ENCODE data around the gene SLC13A2. TPM values are rescaled to one million over a fixed set of nuclear protein-coding genes. Genes with fewer than 3 reads are reported as not detected.
"Not testable (repeated sequence)": the region's sequence is repeated elsewhere in the genome, so short reads cannot be mapped to it uniquely, and the experiment has no call there.

The SLC13A2 gene
- total and polyA plus RNA-seq, 11 donors, result 0.03 TPM; not detected in 10

GRCh38 chr17:28460901-28461300, 12.5 kb upstream of the SLC13A2 start:
- Histone ChIP-seq H3K9me3 (no peaks in the 10 kb centered on the region), H3K36me3 (no peaks in the 10 kb centered on the region), H3K4me1 (no peaks in the 10 kb centered on the region), H3K27ac (no peak overlapping the region), H3K27me3 (peaks cover 0 to 25% (median 0%) of the 10 kb centered on the region in 9 donors), H3K4me3 (no peak overlapping the region)
- intact Hi-C loops (cut with DNase I), result no loop called here
- DNase-seq (no peak), ATAC-seq (no peak)
- WGBS, 4 donors, result 85 to 91% (median 87%) methylated on average over 7 to 10 of the region's 10 CpGs
- TF ChIP-seq CTCF (IDR thresholded peaks at IDR 0.05), result no peak
- no peak for TF ChIP-seq POLR2A (IDR thresholded peaks at IDR 0.05)

- intact Hi-C loops (cut with DNase I), result no loop called here
- H3K4me3 ChIP-seq, result no peak overlapping the region
- WGBS, 4 donors, result 45 to 58% (median 49%) methylated on average over 9 of the region's 9 CpGs
- DNase-seq (no peak), ATAC-seq (no peak)
- H3K4me1 ChIP-seq, result peaks cover 0 to 15% (median 0%) of the 10 kb centered on the region in 12 donors
- H3K9me3 ChIP-seq, result no peaks in the 10 kb centered on the region
- peaks cover 0 to 29% (median 0%) of the 10 kb centered on the region in 9 donors for H3K27me3 ChIP-seq
- no peak overlapping the region for H3K27ac ChIP-seq
- no peaks in the 10 kb centered on the region for H3K36me3 ChIP-seq
- TF ChIP-seq POLR2A (IDR thresholded peaks at IDR 0.05) (no peak), CTCF (IDR thresholded peaks at IDR 0.05) (no peak)
Measured at GRCh38 chr17:28466001-28466400, 7.4 kb upstream of the SLC13A2 start.

DNA sequence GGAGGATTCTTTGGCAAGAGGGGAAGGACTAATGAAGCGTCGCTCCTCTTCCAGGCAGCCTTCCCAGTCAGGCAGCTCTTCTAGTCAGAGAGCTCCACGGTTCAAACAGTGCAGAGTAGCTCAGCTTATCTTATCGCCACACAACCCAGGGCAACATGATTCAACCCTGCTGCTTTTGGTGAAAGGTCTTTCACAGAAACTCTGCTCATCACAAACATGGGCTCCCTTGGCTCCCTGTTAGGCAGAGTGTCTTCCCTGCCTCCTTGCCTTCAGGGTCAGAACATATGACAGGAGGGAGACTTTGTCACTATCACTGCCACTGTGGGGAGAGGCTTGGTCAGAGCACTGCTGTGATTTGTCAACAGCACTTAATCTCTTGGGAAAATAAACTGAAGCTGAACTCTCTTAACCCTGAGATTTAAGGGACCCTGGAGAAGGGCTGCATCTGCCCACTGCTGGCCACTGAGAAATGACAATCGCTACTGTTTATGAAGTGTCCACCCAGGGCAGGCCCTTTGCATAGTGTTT, 6.9 kb upstream of the SLC13A2 start:
- H3K36me3 ChIP-seq, result no peaks in the 10 kb centered on the region
- H3K27ac ChIP-seq, result no peak overlapping the region
- DNase-seq (no peak), ATAC-seq (no peak)
- peaks cover 0 to 29% (median 0%) of the 10 kb centered on the region in 9 donors for H3K27me3 ChIP-seq
- TF ChIP-seq CTCF (IDR thresholded peaks at IDR 0.05) (no peak), POLR2A (IDR thresholded peaks at IDR 0.05) (no peak)
- H3K9me3 ChIP-seq, result no peaks in the 10 kb centered on the region
- intact Hi-C loops (cut with DNase I), result no loop called here
- 8 to 22% (median 21%) methylated on average over 4 to 5 of the region's 5 CpGs for WGBS, 4 donors
- no peak overlapping the region for H3K4me3 ChIP-seq
- peaks cover 0 to 15% (median 0%) of the 10 kb centered on the region in 12 donors for H3K4me1 ChIP-seq

- no peaks in the 10 kb centered on the region for H3K9me3 ChIP-seq
- 65 to 86% (median 78%) methylated on average over 17 of the region's 17 CpGs for WGBS, 4 donors
- no peak overlapping the region for H3K4me3 ChIP-seq
- DNase-seq (no peak), ATAC-seq (no peak)
- peaks cover 0 to 24% (median 0%) of the 10 kb centered on the region in 9 donors for H3K27me3 ChIP-seq
- H3K4me1 ChIP-seq, result peaks cover 0 to 15% (median 0%) of the 10 kb centered on the region in 12 donors
- TF ChIP-seq POLR2A (IDR thresholded peaks at IDR 0.05), result no peak
- no peak for TF ChIP-seq CTCF (IDR thresholded peaks at IDR 0.05)
- H3K36me3 ChIP-seq, result no peaks in the 10 kb centered on the region
- no peak overlapping the region for H3K27ac ChIP-seq
- intact Hi-C loops (cut with DNase I), result no loop called here
Measured at GRCh38 chr17:28467456-28468025, 5.9 kb upstream of the SLC13A2 start.

GRCh38 chr17:28468033-28468735, 5.3 kb upstream of the SLC13A2 start:
- H3K36me3 ChIP-seq; H3K4me3 ChIP-seq; intact Hi-C loops (cut with DNase I); H3K9me3 ChIP-seq; H3K27ac ChIP-seq; DNase-seq; ATAC-seq: not testable (repeated sequence)
- 75 to 88% (median 78%) methylated on average over 17 to 20 of the region's 20 CpGs for WGBS, 4 donors
- Histone ChIP-seq H3K27me3 (peaks cover 0 to 18% (median 0%) of the 10 kb centered on the region in 9 donors), H3K4me1 (peaks cover 0 to 15% (median 0%) of the 10 kb centered on the region in 12 donors)

Data from heart left ventricle (tissue), 16 donors.